HL-60 (cell line): ENCODE measurements around the gene TRIP13.

Experiments
- POLR2AphosphoS5 ChIP-seq: IDR thresholded peaks from 2 replicates; pipeline ENCODE4 v1.6.1; 2012; ENCODE audit warnings: low read depth
- TF ChIP-seq, protein P1 (sequence below): IDR thresholded peaks from one replicate; pipeline ENCODE4 v1.5.1; 2011; ENCODE audit warnings: low read length, control low read depth, inconsistent platforms; ENCODE audit not compliant: insufficient read depth
- TF ChIP-seq, protein P2 (sequence below): IDR thresholded peaks from 2 replicates; pipeline ENCODE4 v1.6.1; 2012; ENCODE audit warnings: low read depth; ENCODE audit not compliant: insufficient replicate concordance

DNA sequence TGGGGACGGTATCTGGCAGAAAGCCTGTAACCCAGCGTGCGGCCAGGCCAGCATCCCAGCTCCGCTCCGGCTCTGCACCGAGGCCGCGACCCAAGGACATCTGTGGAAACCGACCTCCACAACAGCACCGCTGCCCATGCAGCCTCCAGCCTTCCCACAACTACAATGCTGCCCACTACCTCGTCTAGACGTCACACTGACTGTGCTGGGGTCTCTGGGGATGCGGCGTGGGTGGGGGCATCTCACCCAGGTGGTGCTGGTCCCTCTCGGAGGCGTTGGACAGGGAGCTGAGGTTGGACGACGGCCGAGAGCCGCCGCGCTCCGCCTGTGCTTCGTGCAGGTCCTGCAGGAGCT, 27.5 kb upstream of the TRIP13 start:
- TF ChIP-seq, protein P1, sequence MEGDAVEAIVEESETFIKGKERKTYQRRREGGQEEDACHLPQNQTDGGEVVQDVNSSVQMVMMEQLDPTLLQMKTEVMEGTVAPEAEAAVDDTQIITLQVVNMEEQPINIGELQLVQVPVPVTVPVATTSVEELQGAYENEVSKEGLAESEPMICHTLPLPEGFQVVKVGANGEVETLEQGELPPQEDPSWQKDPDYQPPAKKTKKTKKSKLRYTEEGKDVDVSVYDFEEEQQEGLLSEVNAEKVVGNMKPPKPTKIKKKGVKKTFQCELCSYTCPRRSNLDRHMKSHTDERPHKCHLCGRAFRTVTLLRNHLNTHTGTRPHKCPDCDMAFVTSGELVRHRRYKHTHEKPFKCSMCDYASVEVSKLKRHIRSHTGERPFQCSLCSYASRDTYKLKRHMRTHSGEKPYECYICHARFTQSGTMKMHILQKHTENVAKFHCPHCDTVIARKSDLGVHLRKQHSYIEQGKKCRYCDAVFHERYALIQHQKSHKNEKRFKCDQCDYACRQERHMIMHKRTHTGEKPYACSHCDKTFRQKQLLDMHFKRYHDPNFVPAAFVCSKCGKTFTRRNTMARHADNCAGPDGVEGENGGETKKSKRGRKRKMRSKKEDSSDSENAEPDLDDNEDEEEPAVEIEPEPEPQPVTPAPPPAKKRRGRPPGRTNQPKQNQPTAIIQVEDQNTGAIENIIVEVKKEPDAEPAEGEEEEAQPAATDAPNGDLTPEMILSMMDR, result no peak
- no peak for TF ChIP-seq POLR2AphosphoS5
- TF ChIP-seq, protein P2, sequence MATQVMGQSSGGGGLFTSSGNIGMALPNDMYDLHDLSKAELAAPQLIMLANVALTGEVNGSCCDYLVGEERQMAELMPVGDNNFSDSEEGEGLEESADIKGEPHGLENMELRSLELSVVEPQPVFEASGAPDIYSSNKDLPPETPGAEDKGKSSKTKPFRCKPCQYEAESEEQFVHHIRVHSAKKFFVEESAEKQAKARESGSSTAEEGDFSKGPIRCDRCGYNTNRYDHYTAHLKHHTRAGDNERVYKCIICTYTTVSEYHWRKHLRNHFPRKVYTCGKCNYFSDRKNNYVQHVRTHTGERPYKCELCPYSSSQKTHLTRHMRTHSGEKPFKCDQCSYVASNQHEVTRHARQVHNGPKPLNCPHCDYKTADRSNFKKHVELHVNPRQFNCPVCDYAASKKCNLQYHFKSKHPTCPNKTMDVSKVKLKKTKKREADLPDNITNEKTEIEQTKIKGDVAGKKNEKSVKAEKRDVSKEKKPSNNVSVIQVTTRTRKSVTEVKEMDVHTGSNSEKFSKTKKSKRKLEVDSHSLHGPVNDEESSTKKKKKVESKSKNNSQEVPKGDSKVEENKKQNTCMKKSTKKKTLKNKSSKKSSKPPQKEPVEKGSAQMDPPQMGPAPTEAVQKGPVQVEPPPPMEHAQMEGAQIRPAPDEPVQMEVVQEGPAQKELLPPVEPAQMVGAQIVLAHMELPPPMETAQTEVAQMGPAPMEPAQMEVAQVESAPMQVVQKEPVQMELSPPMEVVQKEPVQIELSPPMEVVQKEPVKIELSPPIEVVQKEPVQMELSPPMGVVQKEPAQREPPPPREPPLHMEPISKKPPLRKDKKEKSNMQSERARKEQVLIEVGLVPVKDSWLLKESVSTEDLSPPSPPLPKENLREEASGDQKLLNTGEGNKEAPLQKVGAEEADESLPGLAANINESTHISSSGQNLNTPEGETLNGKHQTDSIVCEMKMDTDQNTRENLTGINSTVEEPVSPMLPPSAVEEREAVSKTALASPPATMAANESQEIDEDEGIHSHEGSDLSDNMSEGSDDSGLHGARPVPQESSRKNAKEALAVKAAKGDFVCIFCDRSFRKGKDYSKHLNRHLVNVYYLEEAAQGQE, result no peak
